GM23338 (cell line): Measurements from ENCODE around the gene ABAT. TPM values are rescaled to one million over a fixed set of nuclear protein-coding genes. Genes with fewer than 3 reads are reported as not detected.

Experiments
- ATAC-seq: fragments of 200-7000 bp; cut with Tn5 transposase; 3 replicates; pipeline ENCODE4 v1.9.1; 2020
- DNase-seq: peaks from one replicate; pipeline ENCODE4 v3.0.0-alpha.2; 2015; ENCODE audit warnings: low spot score
- H2AFZ ChIP-seq: fragments of 200-600 bp; sonication (generic); 2 replicates; pipeline ENCODE4 v1.8.0; 2016; ENCODE audit warnings: antibody characterized with exemption, mild to moderate bottlenecking, moderate library complexity
- H3F3A ChIP-seq: fragments of 200-600 bp; sonication (generic); replicated peaks from 2 replicates; pipeline ENCODE4 v1.8.0; 2017; ENCODE audit warnings: antibody characterized with exemption, mixed run types, low read depth
- H3K27ac ChIP-seq: fragments of 200-600 bp; sonication (generic); 2 replicates; pipeline ENCODE4 v1.6.1; 2016; ENCODE audit warnings: low read depth
- H3K27me3 ChIP-seq: fragments of 200-600 bp; sonication (generic); 2 replicates; pipeline ENCODE4 v1.8.0; 2016; ENCODE audit warnings: mild to moderate bottlenecking, mixed run types, moderate library complexity; ENCODE audit not compliant: insufficient read depth
- H3K36me3 ChIP-seq: fragments of 200-600 bp; sonication (generic); 2 replicates; pipeline ENCODE4 v1.8.0; 2016; ENCODE audit warnings: mild to moderate bottlenecking; ENCODE audit not compliant: insufficient read depth
- H3K4me1 ChIP-seq: fragments of 200-600 bp; sonication (generic); 2 replicates; pipeline ENCODE4 v1.8.0; 2016; ENCODE audit warnings: mild to moderate bottlenecking, moderate library complexity; ENCODE audit not compliant: insufficient read depth
- H3K4me2 ChIP-seq: fragments of 200-600 bp; sonication (generic); 2 replicates; pipeline ENCODE4 v1.7.1; 2017; ENCODE audit warnings: mixed run types
- H3K4me3 ChIP-seq: fragments of 200-600 bp; sonication (generic); 2 replicates; pipeline ENCODE4 v1.6.1; 2016; ENCODE audit warnings: mixed run types
- H3K79me2 ChIP-seq: fragments of 200-600 bp; sonication (generic); replicated peaks from 2 replicates; pipeline ENCODE4 v1.8.0; 2017; ENCODE audit warnings: mild to moderate bottlenecking; ENCODE audit not compliant: insufficient read depth
- H3K9me2 ChIP-seq: fragments of 200-600 bp; sonication (generic); 2 replicates; pipeline ENCODE4 v1.8.0; 2017; ENCODE audit not compliant: insufficient read depth
- H4K20me1 ChIP-seq: fragments of 200-600 bp; sonication (generic); replicated peaks from 2 replicates; pipeline ENCODE4 v1.8.0; 2017; ENCODE audit warnings: mild to moderate bottlenecking; ENCODE audit not compliant: insufficient read depth
- H3K27ac Mint-ChIP-seq: 2 replicates; pipeline ENCODE4 v1.8.0; 2020; ENCODE audit warnings: inconsistent platforms, mild to moderate bottlenecking, moderate library complexity, mixed read lengths
- H3K27me3 Mint-ChIP-seq: 3 replicates; pipeline ENCODE4 v1.8.0; 2022; ENCODE audit warnings: low read depth, mild to moderate bottlenecking, moderate library complexity, mixed read lengths, inconsistent platforms; ENCODE audit not compliant: insufficient read depth, poor library complexity
- H3K36me3 Mint-ChIP-seq: 3 replicates; pipeline ENCODE4 v1.8.0; 2021; ENCODE audit warnings: low read depth, mild to moderate bottlenecking, inconsistent platforms, moderate library complexity, mixed read lengths
- H3K4me1 Mint-ChIP-seq: 3 replicates; pipeline ENCODE4 v1.8.0; 2020; ENCODE audit warnings: mild to moderate bottlenecking, inconsistent platforms, mixed read lengths
- H3K4me3 Mint-ChIP-seq: 3 replicates; pipeline ENCODE4 v1.8.0; 2021; ENCODE audit warnings: moderate library complexity, mild to moderate bottlenecking, inconsistent platforms, mixed read lengths
- H3K9me3 Mint-ChIP-seq: 3 replicates; pipeline ENCODE4 v1.8.0; 2020; ENCODE audit warnings: moderate library complexity, mild to moderate bottlenecking, inconsistent platforms, mixed read lengths
- CTCF ChIP-seq, 2 experiments: fragments of 200-600 bp in 1 of 2; sonication (generic) in 1 of 2; conservative IDR thresholded peaks; 2 replicates each; pipeline versions ENCODE4 v1.5.1 to v1.6.1; 2016 to 2017; ENCODE audit warnings: antibody characterized with exemption in 2 of 2, low read depth in 2 of 2, mild to moderate bottlenecking in 2 of 2, moderate library complexity in 1 of 2
- ETS1 ChIP-seq: IDR thresholded peaks from 2 replicates; pipeline ENCODE4 v1.6.1; 2016; ENCODE audit warnings: antibody characterized with exemption
- EZH2 ChIP-seq: fragments of 200-600 bp; sonication (generic); IDR thresholded peaks from one replicate; pipeline ENCODE4 v1.8.0; 2017; ENCODE audit warnings: antibody characterized with exemption, mild to moderate bottlenecking, low read depth; ENCODE audit not compliant: unreplicated experiment
- REST ChIP-seq: IDR thresholded peaks from one replicate; pipeline ENCODE4 v1.6.1; 2018; ENCODE audit warnings: antibody characterized with exemption; ENCODE audit not compliant: unreplicated experiment
- STAT1 ChIP-seq: IDR thresholded peaks from one replicate; pipeline ENCODE4 v1.6.1; 2016; ENCODE audit warnings: antibody characterized with exemption; ENCODE audit not compliant: unreplicated experiment
- polyA plus RNA-seq: library from polyadenylated mRNA; unstranded; fragments of >200 nt; fragmentation: Nextera tagmentation; extraction: Ambion mirVana; gene quantifications from 2 replicates; pipeline ENCODE4 v1.2.1, GENCODE V29; 2016
- total RNA-seq: library from RNA; depleted of rRNA; stranded (reverse); fragments of >200 nt; shearing (Covaris generic); gene quantifications from 2 replicates; pipeline ENCODE4 v1.2.3, GENCODE V29; 2014

The ABAT gene
- total and polyA plus RNA-seq, 2 experiments from 2014 or later: 4.4 to 8.8 TPM

GRCh38 chr16:8717469-8717868, 43.1 kb downstream of the ABAT start:
- Histone ChIP-seq H3K4me1 (peaks cover 31% of the 10 kb centered on the region; the same call in 1 of the 2 replicates), H3F3A (peaks cover 5% of the 10 kb centered on the region; the same call in 1 of the 2 replicates), H3K27ac (no peak overlapping the region), H4K20me1 (peaks cover 3% of the 10 kb centered on the region; the same call in 1 of the 2 replicates), H3K4me2 (no peak overlapping the region), H3K9me2 (no peaks in the 10 kb centered on the region), H3K27me3 (no peaks in the 10 kb centered on the region), H3K4me3 (no peak overlapping the region), H2AFZ (no peak overlapping the region), H3K79me2 (no peaks in the 10 kb centered on the region), H3K36me3 (no peaks in the 10 kb centered on the region)
- TF ChIP-seq CTCF (conservative IDR thresholded peaks at IDR 0.05; ENCODE audit: low read depth in 2 of 2) (no peak), STAT1 (no peak), REST (no peak)
- no peak overlapping the region for H3K27ac Mint-ChIP-seq
- H3K27me3 Mint-ChIP-seq: no peaks in the 10 kb centered on the region
- no peak for ATAC-seq
- H3K9me3 Mint-ChIP-seq: no peaks in the 10 kb centered on the region; the same call in 2 of the 3 replicates
- peaks cover 20% of the 10 kb centered on the region for H3K4me1 Mint-ChIP-seq
- no peaks in the 10 kb centered on the region for H3K36me3 Mint-ChIP-seq
- H3K4me3 Mint-ChIP-seq: no peak overlapping the region
- DNase-seq: no peak

GRCh38 chr16:8717892-8718415, 43.5 kb downstream of the ABAT start:
- Histone ChIP-seq H3K4me3 (no peak overlapping the region), H3K79me2 (no peaks in the 10 kb centered on the region), H3K27ac (no peak overlapping the region), H2AFZ (no peak overlapping the region), H3K27me3 (no peaks in the 10 kb centered on the region), H4K20me1 (peaks cover 3% of the 10 kb centered on the region; the same call in 1 of the 2 replicates), H3K9me2 (no peaks in the 10 kb centered on the region), H3F3A (peaks cover 5% of the 10 kb centered on the region; the same call in 1 of the 2 replicates), H3K36me3 (no peaks in the 10 kb centered on the region), H3K4me1 (peaks cover 30% of the 10 kb centered on the region; the same call in 1 of the 2 replicates), H3K4me2 (no peak overlapping the region)
- TF ChIP-seq ETS1 (no peak), EZH2 (no peak), CTCF (conservative IDR thresholded peaks at IDR 0.05; ENCODE audit: low read depth in 2 of 2) (no peak)
- no peak overlapping the region for H3K4me3 Mint-ChIP-seq
- H3K27me3 Mint-ChIP-seq: no peaks in the 10 kb centered on the region
- no peaks in the 10 kb centered on the region; the same call in 2 of the 3 replicates for H3K9me3 Mint-ChIP-seq
- H3K4me1 Mint-ChIP-seq: peaks cover 18% of the 10 kb centered on the region
- H3K36me3 Mint-ChIP-seq: no peaks in the 10 kb centered on the region
- no peak overlapping the region for H3K27ac Mint-ChIP-seq
- ATAC-seq (no peak), DNase-seq (no peak)
